Fibroblast of lung (primary cell): Measurements from ENCODE around the gene PLN.

Source experiments
- EZH2 ChIP-seq: IDR thresholded peaks from 2 replicates; pipeline ENCODE4 v1.5.1; 2012; ENCODE audit warnings: low read length, control low read depth, mild to moderate bottlenecking; ENCODE audit errors: missing control alignments
- TF ChIP-seq, protein P1 (sequence below), 2 donors: IDR thresholded peaks in 1 of 2; conservative IDR thresholded peaks in 1 of 2; 1 replicate in 1 of 2; 2 replicates in 1 of 2; pipeline ENCODE4 v1.5.1; 2011 to 2012; ENCODE audit warnings: low read length in 2 of 2, control low read depth in 1 of 2, inconsistent platforms in 1 of 2, low read depth in 1 of 2, mild to moderate bottlenecking in 1 of 2

DNA sequence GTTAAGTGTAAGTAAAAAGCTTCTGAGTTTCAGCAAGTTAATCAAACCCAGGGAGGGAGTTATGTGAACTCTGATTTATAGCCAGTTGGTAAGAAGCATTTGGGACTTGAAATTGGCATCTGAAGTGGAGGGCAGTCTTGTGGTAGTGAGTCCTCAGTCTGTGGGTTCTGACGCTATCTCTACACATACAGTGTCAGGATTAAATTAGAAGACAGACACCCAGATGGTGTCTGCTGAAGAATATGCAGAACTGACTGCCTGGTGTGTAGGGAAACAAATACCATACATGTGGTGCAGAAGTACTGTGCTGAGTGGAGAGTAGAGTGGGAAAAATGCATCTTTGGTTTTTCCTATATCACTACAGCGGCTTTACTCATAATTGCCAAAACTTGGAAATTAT lies 43.5 kb upstream of the PLN start:
- TF ChIP-seq, protein P1, sequence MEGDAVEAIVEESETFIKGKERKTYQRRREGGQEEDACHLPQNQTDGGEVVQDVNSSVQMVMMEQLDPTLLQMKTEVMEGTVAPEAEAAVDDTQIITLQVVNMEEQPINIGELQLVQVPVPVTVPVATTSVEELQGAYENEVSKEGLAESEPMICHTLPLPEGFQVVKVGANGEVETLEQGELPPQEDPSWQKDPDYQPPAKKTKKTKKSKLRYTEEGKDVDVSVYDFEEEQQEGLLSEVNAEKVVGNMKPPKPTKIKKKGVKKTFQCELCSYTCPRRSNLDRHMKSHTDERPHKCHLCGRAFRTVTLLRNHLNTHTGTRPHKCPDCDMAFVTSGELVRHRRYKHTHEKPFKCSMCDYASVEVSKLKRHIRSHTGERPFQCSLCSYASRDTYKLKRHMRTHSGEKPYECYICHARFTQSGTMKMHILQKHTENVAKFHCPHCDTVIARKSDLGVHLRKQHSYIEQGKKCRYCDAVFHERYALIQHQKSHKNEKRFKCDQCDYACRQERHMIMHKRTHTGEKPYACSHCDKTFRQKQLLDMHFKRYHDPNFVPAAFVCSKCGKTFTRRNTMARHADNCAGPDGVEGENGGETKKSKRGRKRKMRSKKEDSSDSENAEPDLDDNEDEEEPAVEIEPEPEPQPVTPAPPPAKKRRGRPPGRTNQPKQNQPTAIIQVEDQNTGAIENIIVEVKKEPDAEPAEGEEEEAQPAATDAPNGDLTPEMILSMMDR (conservative IDR thresholded peaks at IDR 0.05 in 1 of 2, IDR thresholded peaks at IDR 0.05 in 1 of 2; ENCODE audit: low read depth in 1 of 2, low read length in 2 of 2) = no peak
- TF ChIP-seq EZH2 = no peak
